Measurements from ENCODE around the gene LAMA2. TPM values are rescaled to one million over a fixed set of nuclear protein-coding genes. Genes with fewer than 3 reads are reported as not detected.

Gene LAMA2
- total and polyA plus RNA-seq, 2 of the 8 experiments (the other 6 are each of a cell fraction or from before 2014, with no cell fraction given) = 1.3 to 3.8 TPM

- Histone ChIP-seq H2BK5ac (ENCODE audit: low read depth, low read length) (no peak overlapping the region), H3K4ac (replicated peaks; ENCODE audit: insufficient read length, low read depth, low read length) (no peak overlapping the region), H3K79me1 (ENCODE audit: low read depth, low read length) (no peaks in the 10 kb centered on the region), H3K56ac (replicated peaks; ENCODE audit: insufficient read length, low read depth, low read length) (no peak overlapping the region), H2AFZ (ENCODE audit: low read length) (no peak overlapping the region), H3K4me2 (ENCODE audit: insufficient read depth in 1 of 2, low read depth in 2 of 2, low read length in 2 of 2) (no peak overlapping the region), H3K4me3 (ENCODE audit: extremely low read depth in 1 of 4, insufficient read depth in 2 of 4, low read depth in 3 of 4, low read length in 4 of 4) (no peak overlapping the region), H3K23ac (ENCODE audit: insufficient read length) (no peak overlapping the region), H3K9ac (replicated peaks in 1 of 4; ENCODE audit: extremely low read depth in 1 of 4, low read depth in 3 of 4, low read length in 3 of 4) (no peak overlapping the region), H2BK12ac (ENCODE audit: low read depth, low read length) (no peak overlapping the region), H3K23me2 (ENCODE audit: low read depth, low read length) (no peaks in the 10 kb centered on the region), H3K18ac (ENCODE audit: extremely low read depth, low read length) (no peak overlapping the region), H2AK5ac (ENCODE audit: low read depth, low read length) (no peak overlapping the region), H4K8ac (ENCODE audit: extremely low read depth, insufficient read depth, low read length) (no peak overlapping the region), H3K79me2 (ENCODE audit: control insufficient read depth in 1 of 2, insufficient read depth in 2 of 2, low read length in 2 of 2) (no peaks in the 10 kb centered on the region), H4K5ac (ENCODE audit: insufficient read length, low read depth, low read length) (no peak overlapping the region), H3K27me3 (replicated peaks in 1 of 4; ENCODE audit: control insufficient read depth in 3 of 4, extremely low read depth in 1 of 4, insufficient read depth in 3 of 4, low read length in 3 of 4) (no peaks in the 10 kb centered on the region), H3K9me3 (ENCODE audit: insufficient read depth in 2 of 2, low read depth in 1 of 2, low read length in 1 of 2) (no peaks in the 10 kb centered on the region), H2BK20ac (ENCODE audit: low read length) (no peak overlapping the region), H3K36me3 (ENCODE audit: control insufficient read depth in 2 of 4, insufficient read depth in 4 of 4, low read length in 3 of 4) (no peaks in the 10 kb centered on the region), H2BK120ac (replicated peaks; ENCODE audit: low read depth, low read length) (no peak overlapping the region), H2BK15ac (ENCODE audit: low read length) (no peak overlapping the region), H4K20me1 (replicated peaks in 1 of 2; ENCODE audit: control insufficient read depth in 1 of 2, insufficient read depth in 2 of 2, low read length in 2 of 2) (no peaks in the 10 kb centered on the region), H3K4me1 (replicated peaks in 1 of 4; ENCODE audit: control insufficient read depth in 3 of 4, insufficient read depth in 4 of 4, low read length in 3 of 4) (no peaks in the 10 kb centered on the region), H4K91ac (replicated peaks; ENCODE audit: insufficient read length, low read length) (no peak overlapping the region), H3K14ac (ENCODE audit: insufficient read length) (no peak overlapping the region), H3K27ac (ENCODE audit: low read depth, low read length) (no peak overlapping the region)
- no peak for TF ChIP-seq TBP (IDR thresholded peaks at IDR 0.05; ENCODE audit: low read depth, low read length)
- TF ChIP-seq CEBPB (IDR thresholded peaks at IDR 0.05; ENCODE audit: low read depth, low read length) = peak; percentile 25; the same call in 1 of the 2 replicates
- POLR2A ChIA-PET (ENCODE audit: partially characterized antibody) = no interaction called here
- 82% methylated on average over 1 of the region's 1 CpG; no CpG with 5 or more reads in 1 of the 2 experiments for WGBS, 2 experiments (ENCODE audit: extremely low coverage in 1 of 2, insufficient coverage in 1 of 2, insufficient read length in 1 of 2, insufficient replicate concordance in 2 of 2, low coverage in 1 of 2, low lambda C conversion rate in 2 of 2, missing lambda C conversion rate in 1 of 2)
- FAIRE-seq (no peak), DNase-seq (ENCODE audit: low read depth in 1 of 2, low spot score in 2 of 2) (no peak)
- CTCF ChIA-PET (ENCODE audit: partially characterized antibody) = interaction anchor here (1.3 kb wide), 1 partner anchor 57 kb away, joined by 3 read pairs; no protein-coding TSS in a partner anchor
Measured at GRCh38 chr6:129558248-129558647, 675.3 kb downstream of the LAMA2 start.
